RCC 7860 (cell line): Measurements from ENCODE around the gene STARD10.
"Not testable (repeated sequence)": the region's sequence is repeated elsewhere in the genome, so short reads cannot be mapped to it uniquely, and the experiment has no call there.

Source experiments
- DNase-seq: peaks from one replicate; pipeline ENCODE4 v3.0.0-alpha.2; 2015; ENCODE audit warnings: low spot score
- FAIRE-seq: peaks from 2 replicates; lab custom pipeline; 2012; peaks lifted over from hg19 to GRCh38; lab: Jason Lieb, UNC

Gene STARD10

DNA sequence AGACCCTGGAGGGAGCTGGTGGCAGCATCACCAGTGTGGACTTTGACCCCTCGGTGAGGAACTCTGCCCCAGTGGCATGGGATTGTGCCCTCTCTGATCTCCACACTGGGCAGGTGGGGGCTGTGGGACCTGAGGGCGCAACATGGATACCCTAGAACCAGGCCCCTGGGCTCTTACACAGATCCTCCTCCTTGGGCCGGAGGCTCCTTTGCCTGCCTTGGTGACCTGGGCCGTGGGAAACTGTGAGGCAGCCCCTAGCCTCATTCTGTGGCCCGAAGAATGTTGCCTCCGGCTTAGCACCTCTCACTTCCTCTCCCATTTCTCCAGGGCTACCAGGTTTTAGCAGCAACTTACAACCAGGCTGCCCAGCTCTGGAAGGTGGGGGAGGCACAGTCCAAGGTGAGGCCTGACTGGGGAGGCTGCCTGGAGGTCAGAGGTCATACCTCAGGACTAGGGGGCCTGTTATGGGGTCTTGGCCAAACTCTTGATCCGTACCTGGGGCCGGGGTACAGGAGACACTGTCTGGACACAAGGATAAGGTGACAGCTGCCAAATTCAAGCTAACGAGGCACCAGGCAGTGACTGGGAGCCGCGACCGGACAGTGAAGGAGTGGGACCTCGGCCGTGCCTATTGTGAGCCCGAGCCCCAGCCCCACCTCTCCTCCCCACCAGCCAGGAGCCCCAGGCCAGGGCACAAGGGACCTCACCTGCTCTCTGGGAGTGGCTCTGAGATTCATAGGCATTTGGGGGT lies 32.5 kb upstream of the STARD10 start:
- no peak for DNase-seq
- FAIRE-seq: no peak

GRCh38 chr11:72825661-72826060 lies 31.8 kb upstream of the STARD10 start:
- no peak for DNase-seq
- FAIRE-seq: no peak

DNA sequence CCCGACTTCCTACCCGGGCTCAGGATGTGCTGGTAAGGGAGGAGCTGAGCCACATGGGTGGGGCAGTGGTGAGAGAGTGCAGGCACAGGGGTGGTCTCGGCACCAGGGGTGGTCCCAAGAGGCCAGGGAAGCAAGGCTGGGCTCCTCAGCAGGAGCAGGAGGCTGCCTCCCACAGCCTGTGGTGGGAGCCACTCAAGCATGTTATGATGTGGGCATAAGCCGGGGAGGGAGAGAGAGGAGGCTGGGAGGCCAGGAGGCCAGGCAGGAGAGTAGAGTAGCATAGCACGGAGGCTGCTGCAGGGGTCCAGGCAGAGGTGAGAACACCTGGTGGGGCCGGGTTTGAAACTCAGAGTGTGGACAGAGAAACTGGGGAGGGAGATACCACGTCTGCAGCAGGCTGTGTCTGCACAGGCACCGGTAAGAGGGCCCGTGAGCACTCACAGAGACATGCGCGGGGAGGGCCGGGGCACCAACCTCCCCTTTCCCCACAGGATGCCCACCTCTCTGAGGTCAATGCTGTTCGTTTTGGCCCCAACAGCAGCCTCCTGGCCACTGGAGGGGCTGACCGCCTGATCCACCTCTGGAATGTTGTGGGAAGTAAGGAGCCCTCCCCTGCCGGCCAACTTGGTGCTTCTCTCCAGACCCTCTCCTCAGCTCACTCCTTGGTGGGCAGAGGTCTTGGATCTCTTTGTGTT lies 31.1 kb upstream of the STARD10 start:
- DNase-seq: no peak
- no peak for FAIRE-seq

- DNase-seq (no peak), FAIRE-seq (no peak)
These were observed 30.2 kb upstream of the STARD10 start for GRCh38 chr11:72824020-72824419.

DNA sequence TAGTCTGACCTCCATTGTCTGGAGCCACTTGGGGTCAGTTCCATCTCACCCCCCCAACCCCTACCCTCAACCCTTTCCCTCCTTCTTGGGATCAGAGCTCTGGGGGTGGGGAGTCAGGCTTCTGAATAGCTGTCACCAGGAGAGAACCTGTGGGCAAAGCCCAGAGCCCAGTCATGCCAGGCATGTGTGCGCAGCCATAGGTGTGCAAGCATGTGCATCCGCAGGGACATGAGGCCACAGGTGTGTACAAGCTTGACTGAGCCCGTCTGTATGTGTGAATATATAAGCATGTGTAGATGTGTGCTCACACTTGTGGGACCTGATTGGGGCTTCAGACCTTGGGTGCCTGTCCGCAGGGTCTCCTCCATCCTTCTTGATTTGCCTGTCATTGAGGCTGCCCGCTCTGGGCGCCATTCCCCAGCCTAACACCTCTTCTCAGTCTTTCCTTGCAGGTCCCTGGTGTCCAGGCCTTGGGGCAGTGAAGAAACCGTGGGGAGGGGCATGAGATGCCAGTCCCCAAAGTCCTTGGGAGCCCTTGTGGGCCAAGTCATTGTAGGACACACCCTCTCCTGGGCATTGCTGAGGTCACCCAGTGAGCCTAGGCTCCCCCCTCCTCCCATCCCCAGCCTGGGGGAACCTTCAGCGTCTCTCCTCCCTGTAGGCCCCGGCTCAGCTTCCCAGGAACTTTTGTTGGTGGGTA lies 29.4 kb upstream of the STARD10 start:
- no peak for DNase-seq
- no peak for FAIRE-seq

- DNase-seq: no peak
- FAIRE-seq: no peak
These were observed 28.3 kb upstream of the STARD10 start for GRCh38 chr11:72821920-72822799.

GRCh38 chr11:72821221-72821919 lies 27.5 kb upstream of the STARD10 start:
- no peak for DNase-seq
- no peak for FAIRE-seq

DNA sequence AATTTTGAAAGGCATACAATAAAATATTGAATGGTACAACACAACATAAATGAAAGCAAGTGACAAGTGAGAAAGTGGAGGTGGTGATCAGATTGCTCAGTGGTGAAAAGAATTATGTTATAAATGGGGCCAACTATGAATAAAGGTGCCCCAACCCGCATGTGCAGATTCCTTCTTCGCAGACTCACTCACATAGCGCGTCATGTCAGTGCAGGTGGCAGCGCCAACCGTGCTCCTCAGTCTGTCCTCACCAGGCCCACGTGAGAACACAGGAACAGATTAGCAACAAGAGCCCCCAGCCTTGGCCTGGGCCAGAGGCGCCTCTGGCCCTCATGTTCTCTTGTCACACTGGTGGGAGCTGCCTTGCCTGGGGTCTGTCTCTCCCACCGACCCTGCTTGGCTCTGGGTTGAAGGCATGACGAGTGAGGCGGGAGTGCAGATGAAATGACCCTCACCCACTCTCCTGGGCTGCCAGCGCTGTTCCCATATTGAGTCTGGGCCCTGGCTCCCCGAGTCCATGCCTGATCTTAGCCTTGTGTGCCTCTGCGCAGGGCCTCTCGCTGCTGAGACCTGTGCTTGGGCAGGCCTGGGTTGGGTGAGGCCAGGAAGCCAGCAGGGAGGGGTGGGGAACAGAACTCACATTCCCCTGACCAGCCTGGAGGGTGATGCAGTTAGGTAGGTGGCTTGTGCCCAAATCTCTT lies 26.7 kb upstream of the STARD10 start:
- no peak for FAIRE-seq
- no peak for DNase-seq

- DNase-seq (no peak), FAIRE-seq (no peak)
These were observed 25.1 kb upstream of the STARD10 start for GRCh38 chr11:72818971-72819370.

- no peak for DNase-seq
- no peak for FAIRE-seq
These were observed 24.1 kb upstream of the STARD10 start for GRCh38 chr11:72817966-72818365.

GRCh38 chr11:72816404-72816990 lies 22.6 kb upstream of the STARD10 start:
- DNase-seq (peak; percentile 6), FAIRE-seq (no peak)

GRCh38 chr11:72815110-72815618 lies 21.3 kb upstream of the STARD10 start:
- FAIRE-seq (no peak), DNase-seq (no peak)

DNA sequence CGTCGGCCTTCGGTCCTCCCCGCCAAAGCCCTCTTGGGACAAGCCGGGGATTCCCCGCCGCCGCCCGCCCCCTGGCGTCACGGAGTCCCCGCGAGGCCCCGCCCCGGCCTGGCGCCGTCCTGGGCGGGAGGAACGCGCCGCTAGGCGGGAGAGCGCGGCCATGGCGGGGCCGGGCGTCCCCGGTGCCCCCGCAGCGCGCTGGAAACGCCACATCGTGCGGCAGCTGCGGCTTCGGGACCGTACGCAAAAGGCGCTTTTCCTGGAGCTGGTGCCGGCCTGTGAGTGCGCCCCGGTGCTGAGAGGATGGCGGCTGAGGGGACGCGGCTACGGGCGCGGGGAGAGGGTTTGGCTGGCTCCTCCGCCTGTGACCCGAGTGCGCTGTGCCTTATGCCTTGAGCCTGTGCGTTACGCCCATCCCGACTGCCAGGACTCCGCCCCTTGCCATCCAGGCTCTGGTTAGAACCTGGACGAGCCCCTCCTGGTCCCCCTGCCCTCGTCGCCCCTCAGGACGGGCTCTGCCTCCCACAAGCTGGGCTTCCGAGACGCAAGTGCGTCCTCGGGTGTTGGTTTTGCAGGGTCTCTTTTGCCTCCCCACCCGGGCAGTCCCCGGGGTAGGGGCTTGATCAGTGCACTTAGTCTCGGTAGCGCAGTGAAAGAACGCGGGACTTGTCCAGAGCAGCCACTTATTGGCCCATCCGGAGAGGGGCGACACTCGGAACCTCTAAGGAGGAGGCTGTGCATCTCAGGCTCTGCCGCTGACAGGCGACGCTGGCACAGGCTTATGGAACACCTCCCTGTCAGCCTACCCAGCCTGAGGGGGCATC lies 20.7 kb upstream of the STARD10 start, which contains the start of gene ATG16L2:
TSS of gene ATG16L2 (plus strand) at position 126 of the 824 bp plus-strand sequence. CDS start at position 161, 35 bp downstream.
- no peak for FAIRE-seq
- peak; percentile 43 for DNase-seq

- FAIRE-seq (no peak), DNase-seq (peak; percentile 55)
These were observed 20.0 kb upstream of the STARD10 start for GRCh38 chr11:72813740-72814285.

DNA sequence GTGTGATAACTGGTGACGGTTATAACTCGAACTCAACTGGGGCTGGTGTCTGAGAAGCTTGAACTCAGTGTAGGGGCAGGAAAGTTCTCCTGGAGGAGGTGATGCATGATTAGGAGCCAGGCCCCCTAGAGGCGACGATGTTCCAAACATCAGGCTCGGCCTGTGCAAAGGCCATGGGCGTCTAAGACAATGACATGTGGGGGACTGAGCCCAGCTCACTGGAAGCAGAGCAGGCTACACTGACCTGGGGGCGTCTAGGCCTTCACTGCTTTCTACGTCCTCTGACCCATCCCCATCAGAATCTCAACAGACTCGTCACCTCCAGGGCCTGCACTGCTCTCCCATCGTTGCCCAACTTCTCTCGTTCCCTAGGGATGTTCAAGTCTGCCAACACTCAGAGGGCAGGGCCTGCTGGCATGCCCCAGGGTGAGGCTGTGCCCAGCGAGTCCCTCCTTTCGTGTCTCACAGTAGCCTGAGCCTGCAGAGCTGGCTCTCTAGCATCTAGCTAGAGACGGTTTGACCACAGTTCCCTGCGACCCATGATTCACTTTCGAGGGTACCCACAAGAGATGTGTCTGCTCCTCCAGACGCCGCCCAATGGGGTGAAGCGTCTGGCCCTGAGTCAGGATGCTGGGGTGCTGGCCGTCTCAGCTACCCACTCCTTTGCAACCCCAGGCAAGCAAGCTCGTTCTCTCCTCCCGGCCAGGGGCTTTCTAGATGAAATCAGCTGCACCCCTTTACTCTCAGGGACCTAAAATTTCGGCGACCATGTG lies 19.3 kb upstream of the STARD10 start:
- FAIRE-seq (no peak), DNase-seq (peak; percentile 47)

DNA sequence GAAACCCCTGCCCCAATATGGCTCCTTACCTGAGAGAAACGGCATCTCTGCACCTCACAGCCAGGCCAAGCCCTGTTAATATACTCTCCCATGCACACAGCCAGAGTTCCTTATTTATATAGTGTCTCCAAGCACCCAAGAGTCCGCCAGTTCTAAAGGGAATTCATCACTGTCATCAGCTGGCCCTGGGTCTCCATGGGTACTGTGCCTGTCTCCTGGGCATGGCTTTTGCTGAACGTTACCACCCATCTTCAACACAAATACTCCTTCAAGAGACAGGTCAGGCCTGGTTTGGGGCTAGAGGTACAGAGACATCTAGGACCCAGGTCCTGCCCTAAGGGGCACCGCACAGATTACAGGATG lies 18.7 kb upstream of the STARD10 start:
- no peak for FAIRE-seq
- peak; percentile 59 for DNase-seq

GRCh38 chr11:72811686-72812085 lies 17.8 kb upstream of the STARD10 start:
- not testable (repeated sequence) for FAIRE-seq, DNase-seq
